Gastroesophageal sphincter (tissue), 3 donors: Measurements from ENCODE around the gene MOB3A.

Experiments used
- CTCF ChIP-seq, 4 experiments: fragments of 200-600 bp in 2 of 4; fragments of 450-650 bp in 2 of 4; sonication (generic) in 1 of 4; IDR thresholded peaks; one replicate each; pipeline ENCODE4 v1.5.1; 2017 to 2019; ENCODE audit warnings: antibody characterized with exemption in 4 of 4, mild to moderate bottlenecking in 2 of 4, moderate library complexity in 2 of 4
- EP300 ChIP-seq: sonication (generic); formaldehyde crosslinking; IDR thresholded peaks from one replicate; pipeline ENCODE4 v1.6.1; 2017; ENCODE audit warnings: antibody characterized with exemption, mild to moderate bottlenecking
- POLR2A ChIP-seq, 2 donors: fragments of 450-650 bp; IDR thresholded peaks; one replicate each; pipeline ENCODE4 v1.6.1; 2017; ENCODE audit warnings: antibody characterized with exemption in 2 of 2, mild to moderate bottlenecking in 2 of 2, moderate library complexity in 1 of 2
- POLR2AphosphoS5 ChIP-seq: sonication (generic); formaldehyde crosslinking; IDR thresholded peaks from one replicate; pipeline ENCODE4 v1.6.1; 2017; ENCODE audit warnings: antibody characterized with exemption

- no peak for TF ChIP-seq CTCF (IDR thresholded peaks at IDR 0.05)
- no peak for TF ChIP-seq POLR2AphosphoS5
- TF ChIP-seq POLR2A (IDR thresholded peaks at IDR 0.05): no peak
- no peak for TF ChIP-seq EP300
Measured at GRCh38 chr19:2129892-2130770, 34.0 kb upstream of the MOB3A start.
